HG03175 (cell line): ENCODE data around the gene PPM1E.
"Not testable (repeated sequence)": the region's sequence is repeated elsewhere in the genome, so short reads cannot be mapped to it uniquely, and the experiment has no call there.

Experiments used
- ATAC-seq: cut with Tn5 transposase; IDR thresholded peaks from one replicate; pipeline ENCODE4 v1.9.1; 2021; ENCODE audit warnings: mild to moderate bottlenecking, moderate library complexity; ENCODE audit not compliant: unreplicated experiment

PPM1E gene

DNA sequence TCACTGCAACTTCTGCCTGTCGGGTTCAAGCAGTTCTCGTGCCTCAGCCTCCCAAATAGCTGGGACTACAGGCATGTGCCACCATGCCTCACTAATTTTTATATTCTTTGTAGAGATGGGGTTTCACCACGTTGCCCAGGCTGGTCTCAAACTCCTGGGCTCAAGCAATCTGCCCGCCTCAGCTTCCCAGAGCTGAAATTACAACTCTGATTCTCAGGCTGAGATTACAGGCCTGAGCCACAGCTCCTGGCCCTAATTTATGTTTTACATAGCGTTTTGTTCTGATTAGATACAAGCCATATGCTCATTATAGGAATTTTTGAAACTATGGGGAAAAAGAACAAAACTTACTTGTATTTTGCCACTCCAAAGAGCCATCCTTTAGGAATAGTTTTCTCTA is 22.8 kb downstream of the PPM1E start:
- ATAC-seq, result not testable (repeated sequence)

DNA sequence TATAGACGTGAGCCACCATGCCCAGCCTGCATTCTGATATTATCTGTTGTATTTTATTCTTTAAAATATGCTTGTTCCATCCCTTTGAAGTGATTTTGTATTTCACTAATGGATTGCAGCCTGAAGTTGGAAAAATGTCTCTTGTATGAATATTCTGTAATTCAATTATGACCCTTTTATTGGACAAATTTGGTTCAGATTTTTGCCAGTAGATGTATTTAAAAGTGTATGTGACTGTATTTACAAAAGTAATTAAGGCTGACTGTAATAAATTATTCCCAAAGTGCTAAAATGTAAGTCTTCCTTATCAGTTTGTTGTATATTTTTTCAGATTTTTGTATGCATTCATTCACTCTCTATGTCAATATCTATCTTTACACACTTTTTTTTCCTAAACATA is 23.8 kb downstream of the PPM1E start:
- no peak for ATAC-seq

DNA sequence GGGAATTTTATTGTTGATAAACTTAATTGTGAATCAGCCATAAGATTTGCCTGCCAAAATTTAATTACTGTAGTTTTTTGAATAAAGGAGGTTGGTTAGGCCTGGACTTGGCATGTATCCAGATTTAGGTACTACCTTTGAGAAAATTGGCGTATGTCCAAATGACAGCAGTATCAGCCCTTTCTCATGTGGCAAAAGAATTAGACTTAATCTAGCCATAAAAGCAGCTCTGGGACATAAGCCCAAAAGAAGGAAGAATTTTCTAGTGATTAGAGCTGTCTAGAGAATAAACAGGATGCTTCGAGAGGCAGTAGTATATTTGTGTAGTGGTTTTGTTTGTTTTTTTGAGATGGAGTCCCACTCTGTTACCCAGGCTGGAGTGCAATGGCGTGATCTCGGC is 27.7 kb downstream of the PPM1E start:
- ATAC-seq, result no peak

DNA sequence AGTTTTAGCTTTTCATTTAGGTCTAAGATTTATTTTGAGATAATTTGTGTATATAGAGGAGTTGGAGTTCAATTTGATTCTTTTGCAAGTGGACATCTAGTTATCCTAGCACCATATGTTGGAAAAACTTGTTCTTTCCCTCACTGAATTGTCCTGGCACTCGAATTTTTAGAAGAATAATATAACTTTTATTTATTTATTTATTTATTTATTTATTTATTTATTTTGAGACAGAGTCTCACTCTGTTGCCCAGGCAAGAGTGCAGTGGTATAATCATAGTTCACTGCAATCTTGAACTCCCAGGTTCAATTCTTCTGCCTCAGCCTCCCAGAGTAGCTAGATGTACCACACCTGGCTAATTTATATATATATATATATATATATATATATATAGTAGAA is 29.4 kb downstream of the PPM1E start:
- no peak for ATAC-seq

DNA sequence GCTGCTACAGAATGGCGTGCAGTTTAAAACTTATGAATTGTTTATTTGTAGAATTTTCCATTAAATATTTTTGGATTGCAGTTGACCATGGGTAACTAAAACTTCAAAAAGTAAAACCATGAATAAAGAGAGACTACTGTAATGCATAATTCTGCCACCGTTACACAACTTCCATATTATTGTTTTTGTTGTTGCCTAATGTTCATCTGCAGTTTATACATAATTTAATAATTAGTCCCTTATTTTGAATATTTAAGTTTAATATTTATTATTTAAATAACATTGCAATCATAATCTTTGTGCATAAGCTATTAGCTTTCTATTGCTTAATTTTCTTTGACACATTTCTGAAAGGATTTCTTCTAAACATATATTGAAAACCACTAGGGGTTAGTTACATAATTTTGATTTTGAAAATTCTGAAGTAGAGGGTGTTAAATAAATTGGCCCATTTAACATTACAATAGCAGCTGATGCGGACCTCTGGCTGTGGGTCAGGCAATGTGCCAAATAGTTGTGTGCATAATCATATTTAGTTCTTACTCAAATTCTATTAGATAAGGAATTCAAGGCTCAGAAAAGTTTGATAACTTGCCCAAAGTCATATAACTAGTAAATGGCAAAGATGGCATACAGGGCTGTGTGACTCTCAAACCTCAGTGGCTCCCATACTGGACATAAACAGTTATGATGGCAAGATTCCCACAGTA is 31.1 kb downstream of the PPM1E start:
- no peak for ATAC-seq

DNA sequence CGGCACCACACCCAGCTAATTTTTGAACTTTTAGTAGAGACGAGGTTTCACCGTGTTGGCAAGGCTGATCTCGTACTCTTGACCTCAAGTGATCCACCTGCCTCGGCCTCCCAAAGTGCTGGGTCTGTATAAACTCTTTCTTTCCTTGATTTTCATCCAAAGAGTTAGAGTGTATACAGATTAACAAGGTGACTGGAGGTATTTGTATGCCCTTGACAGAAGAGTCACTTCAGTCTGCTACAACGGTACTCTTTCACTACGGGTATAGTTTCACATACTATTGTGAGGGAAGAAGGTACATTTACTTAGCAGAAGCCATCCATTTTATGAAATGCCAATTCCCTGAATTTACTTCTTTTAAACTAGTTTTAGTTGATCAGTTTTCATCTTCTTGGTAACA is 32.5 kb downstream of the PPM1E start:
- ATAC-seq, result no peak

DNA sequence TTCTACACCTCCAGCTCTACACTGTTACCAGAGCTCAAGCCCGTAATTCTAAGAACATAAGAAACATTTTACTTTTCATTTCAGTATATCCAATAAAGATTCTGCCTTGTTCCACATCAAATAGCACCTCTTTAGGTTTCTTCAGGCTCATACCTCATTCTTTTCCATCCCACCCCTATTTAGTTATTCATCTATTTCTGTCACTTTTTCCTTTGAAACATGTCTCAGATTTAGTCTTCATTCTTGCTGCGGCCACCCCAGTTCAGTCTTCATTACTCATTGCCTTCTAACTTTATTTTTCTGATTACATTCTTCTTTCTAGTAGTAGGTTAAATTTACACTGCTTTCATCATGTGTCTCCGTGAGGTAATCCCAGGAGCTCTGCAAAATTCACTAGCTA is 33.5 kb downstream of the PPM1E start:
- no peak for ATAC-seq

DNA sequence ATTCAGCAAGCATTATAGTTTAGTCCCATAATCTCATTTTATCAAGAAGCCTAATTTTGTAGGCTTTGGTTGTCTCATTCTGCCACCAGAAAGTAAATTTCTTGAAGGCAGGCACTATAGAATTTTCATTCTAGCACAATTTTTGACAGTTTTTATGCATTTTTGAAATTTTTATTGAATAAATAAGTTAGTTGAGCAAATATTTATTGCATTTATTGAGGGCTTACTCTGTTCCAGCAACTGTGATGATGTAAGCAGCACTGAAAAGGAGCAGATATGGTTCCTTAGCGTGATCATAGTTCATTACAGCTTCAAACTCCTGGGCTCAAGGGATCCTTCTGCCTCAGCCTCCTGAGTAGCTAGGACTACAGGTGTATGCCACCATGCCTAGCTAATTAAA is 34.2 kb downstream of the PPM1E start:
- no peak for ATAC-seq

DNA sequence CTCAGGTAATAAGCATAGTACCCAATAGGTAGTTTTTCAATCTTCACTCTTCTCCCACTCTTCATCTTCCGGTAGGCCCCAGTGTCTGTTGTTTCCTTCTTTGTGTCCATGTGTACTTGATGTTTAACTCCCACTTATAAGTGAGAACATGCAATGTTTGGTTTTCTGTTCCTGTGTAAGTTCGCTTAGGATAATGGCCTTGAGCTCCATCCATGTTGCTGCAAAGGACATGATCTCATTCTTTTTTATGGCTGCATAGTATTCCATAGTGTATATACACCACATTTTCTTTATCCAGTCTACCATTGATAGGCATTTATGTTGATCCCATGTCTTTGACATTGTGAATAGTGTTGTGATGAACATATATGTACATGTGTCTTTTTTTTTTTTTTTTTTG is 38.9 kb downstream of the PPM1E start:
- not testable (repeated sequence) for ATAC-seq

DNA sequence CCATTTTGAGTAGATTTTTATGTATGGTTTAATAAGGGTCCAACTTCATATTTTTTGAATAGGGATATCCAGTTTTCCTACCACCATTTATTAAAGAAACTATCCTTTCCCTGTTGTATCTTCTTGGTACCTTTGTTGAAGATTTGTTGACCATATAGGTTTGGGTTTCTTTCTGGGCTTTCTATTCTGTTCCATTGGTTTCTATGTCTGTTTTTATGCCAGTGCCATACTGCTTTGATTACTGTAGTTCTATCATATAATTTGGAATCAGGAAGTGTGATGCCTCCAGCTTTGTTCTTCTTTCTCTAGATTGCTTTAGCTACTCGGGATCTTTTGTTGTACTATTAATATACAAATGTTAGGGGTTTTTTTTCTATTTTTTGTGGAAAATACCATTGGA is 46.5 kb downstream of the PPM1E start:
- no peak for ATAC-seq

DNA sequence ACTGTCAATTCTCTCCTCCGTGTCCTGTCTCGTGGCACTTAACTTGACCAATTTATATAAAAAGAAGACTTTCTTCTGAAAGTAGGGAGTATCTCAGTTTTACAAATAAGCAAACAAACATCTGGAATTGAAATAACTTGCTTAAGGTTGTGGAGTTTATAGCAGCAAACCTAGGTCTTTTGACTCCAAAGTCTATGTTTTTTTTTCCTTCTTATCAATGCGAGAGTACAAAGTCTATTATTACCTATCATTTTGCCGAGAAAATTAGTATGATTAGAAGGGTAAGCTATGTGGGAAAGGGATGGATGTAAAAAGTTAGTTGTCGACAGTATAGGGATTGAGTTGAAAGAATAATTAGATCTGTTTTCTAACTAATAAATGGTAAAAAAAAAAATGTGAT is 50.4 kb downstream of the PPM1E start:
- no peak for ATAC-seq

DNA sequence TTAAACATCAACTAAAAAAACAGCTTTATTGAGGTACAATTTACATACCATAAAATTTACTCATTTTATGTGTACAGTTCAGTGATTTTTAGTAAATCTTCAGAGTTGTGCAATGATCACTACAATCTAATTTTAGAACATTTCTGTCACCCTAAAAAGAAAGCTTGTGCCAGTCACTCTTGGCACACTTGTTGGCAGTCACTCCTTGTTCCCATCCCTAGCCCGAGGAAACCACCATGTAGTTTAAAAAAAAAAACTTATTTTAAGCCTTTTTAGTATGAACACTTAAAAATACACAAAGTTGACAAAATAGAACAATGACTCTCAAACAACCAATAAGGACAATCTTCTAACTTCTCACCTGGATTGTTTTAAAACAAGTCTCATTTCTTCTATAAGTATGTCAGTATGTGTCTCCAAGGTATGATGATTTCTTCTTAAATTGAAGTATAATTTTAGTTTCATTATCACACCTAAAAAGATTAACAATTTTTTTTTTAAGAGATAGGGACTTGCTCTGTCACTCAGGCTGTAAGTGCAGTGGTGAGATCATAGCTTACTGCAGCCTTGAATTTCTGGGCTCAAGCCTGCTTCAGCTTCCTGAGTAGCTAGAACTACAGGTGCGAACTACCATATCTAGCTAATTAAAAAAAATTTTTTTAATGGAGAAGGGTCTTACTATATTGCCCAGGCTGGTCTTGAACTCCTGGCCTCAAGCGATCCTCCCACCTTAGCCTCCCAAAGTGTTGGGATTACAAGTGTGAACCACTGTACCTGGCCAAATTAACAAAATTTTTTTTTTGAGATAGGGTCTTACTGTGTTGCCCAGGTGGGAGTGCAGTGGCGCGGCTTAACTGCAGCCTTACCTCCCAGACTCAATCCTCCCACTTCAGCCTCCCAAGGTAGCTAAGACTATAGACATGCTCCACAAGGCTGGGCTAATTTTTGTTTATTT is 53.2 kb downstream of the PPM1E start:
- no peak for ATAC-seq

DNA sequence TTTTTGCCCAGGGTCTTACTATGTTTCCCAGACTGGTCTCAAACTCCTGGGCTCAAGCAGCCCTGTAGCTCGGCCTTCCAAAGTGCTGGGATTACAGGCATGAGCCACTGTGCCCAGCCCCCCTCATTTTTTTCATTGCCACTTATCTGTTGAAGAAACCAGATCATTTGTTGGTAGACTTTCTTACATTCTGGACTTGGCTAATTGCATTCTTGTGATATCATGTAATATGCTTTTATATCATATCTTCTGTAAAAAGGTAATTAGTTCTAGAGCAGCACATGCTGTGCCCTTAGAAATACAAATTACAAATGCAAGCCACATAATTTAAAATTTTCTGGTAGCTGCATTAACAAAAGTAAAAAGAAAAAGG is 53.9 kb downstream of the PPM1E start:
- ATAC-seq, result no peak

DNA sequence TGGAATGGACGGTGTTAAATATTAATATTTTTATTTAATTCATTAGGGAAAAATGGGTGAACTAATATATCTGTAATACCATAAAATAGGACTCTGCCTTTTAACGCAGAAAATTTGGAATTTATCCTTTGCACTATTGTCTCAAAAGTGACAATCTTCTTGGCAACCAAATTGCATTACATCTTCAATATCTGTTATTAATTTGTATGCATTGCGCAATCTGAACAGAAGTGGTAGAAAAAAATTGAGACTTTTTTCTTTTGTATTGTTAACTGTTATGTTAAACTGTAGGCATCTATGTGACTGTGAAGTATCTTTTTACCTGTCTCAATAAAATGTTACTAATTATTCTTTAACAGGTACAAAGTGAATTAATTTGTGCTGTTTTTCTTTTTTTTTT is 55.6 kb downstream of the PPM1E start:
- no peak for ATAC-seq

DNA sequence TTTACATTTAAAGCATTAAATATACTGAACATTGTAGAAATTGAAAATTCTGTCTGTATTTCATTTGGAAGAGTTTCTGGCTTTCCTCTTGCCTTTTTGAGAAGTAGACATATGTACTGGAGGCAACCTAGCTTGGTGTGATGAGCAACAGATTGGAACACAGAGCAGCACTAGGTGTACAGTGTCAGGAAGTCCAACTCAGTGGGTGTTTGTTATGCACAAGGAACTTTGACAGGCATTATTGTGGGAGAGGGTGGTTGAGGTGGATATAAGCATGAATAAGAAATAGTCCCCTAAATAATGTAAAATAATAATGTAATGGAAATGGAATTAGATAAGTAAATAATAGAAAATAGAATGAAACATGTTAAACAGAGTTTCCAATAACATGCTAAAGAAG is 58.1 kb downstream of the PPM1E start:
- no peak for ATAC-seq

DNA sequence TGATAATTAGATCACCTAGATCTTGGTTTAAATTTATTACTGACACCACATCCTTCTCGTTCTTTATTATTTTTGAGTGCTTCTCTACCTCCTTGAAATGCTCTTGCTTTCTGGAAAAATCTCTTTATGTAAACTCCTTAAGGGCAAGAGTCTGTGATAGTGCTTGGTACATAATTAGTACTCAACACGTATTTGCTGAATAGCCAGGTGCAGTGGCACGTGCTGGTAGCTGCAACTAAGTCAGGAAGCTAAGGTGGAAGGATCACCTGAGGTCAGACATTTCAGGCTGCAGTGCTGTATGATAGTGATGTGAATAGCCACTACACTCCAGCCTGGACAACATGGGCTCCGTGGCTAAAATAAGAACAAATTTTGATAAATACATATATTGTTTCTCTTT is 63.0 kb downstream of the PPM1E start:
- no peak for ATAC-seq

DNA sequence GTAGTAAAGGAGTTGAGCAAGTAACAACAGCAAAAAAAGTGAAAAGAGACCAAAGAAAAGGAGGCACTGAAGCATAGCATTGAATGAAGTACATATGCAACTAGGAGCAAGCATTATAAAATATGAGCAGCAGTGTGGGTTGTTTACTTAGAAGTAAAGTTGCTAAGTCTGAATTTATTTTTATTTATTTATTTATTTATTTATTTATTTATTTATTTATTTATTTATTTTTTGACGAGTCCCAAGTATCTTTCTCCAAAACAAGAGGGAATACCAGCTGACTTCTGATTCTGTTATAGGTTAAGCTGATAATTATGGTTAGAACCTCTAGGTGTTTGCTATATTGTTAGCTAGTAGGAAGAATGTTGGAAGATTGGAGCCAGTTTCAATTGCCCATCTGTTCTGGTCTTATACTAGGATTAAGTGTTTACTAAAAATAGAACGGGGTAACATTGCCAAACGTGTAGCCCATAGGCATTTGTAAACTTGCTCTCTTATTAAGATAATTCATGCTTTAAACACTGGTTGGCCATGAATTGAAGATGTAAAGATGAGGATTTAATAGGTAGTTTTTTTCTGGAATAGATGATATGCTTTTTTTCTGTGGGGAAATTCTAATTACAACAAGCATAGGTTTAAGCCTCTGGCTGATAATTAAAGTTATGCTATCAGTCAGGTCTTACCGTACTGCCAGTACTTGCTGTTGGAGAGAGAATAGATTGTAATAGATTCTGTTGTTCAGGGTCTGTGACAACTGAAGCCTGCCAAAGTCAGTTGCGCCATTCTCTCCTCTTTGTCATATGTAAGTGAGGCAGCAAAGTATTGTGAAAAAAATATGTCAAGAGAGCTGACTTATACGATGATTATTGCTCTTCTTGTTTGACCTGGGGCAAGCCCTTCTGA is 66.7 kb downstream of the PPM1E start:
- no peak for ATAC-seq

DNA sequence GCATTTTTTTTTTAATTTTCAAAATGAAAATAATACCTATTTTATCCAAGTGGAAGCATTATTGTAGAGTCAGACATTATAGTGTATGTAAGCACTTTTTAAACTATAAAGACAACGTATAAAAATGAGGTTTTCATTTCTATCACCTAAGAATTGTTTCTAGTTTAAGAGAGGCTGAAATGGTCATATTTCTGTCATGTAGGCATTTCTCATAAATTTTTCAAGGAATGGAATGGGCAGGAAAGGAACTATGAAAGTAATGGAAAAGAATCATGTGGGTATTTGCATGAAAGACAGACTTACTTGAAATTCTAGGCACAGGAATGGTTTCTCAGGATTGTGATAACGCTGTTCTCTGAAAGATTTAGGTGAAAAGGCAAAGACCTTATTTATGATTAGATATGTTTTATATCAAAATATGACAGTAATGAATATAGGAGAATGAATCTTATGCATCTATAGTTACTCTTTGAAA is 67.4 kb downstream of the PPM1E start:
- ATAC-seq, result no peak

DNA sequence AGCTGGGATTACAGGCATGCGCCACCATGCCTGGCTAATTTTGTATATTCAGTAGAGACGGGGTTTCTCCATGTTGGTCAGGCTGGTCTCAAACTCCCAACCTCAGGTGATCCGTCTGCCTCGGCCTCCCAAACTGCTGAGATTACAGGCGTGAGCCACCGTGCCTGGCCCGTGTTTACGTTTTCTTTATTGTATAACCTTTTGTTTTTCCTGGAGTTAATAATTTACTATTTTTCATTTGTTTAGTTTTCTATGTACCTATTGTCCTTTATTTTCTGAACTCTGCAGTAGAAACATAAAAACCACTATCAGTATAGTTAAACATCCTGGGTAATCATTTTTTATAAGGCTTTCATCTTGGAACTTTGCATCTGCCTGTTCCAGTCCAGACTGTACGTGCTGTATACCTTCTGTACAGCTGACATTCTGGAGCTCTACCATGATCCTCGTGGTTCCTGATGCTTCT is 73.6 kb downstream of the PPM1E start:
- no peak for ATAC-seq

DNA sequence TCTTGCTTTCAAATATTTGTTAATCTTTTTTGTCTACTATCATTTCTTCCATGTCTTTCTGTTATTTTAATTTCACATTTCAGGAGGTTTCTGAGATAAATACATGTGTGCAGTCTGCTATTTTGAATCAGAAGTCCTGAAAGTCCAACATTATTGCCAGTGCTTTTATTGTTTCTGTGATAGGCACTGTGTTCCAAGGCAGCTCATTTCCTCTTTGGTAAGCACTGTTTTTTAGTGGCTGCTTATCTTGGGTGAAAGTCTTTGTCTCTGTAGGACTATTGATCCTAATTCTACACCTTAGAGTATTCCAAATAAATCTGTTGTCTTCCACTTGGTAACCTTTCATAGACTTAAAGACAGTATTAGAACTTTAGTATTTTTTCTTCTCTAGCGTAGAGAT is 76.1 kb downstream of the PPM1E start:
- ATAC-seq, result no peak

DNA sequence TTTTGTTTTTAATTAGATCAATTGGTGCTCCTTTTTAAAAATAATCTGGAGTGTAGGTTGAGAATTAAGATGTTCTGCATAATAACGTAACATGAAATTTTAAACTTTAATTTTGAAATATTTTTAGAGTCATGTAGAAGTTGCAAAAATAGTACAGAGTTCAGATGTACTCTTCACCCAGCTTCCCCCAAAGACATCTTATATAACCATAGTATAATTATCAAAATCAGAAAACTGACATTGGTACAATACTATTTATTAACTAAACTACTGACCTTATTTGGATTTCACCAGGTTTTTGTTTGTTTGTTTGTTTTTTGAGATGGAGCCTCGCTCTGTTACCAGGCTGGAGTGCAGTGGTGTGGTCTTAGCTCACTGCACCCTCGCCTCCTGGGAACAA is 76.9 kb downstream of the PPM1E start:
- no peak for ATAC-seq
